GM18511 (cell line): ENCODE data around the gene LOXL1.
"Not testable (repeated sequence)": the region's sequence is repeated elsewhere in the genome, so short reads cannot be mapped to it uniquely, and the experiment has no call there.

ENCODE experiments used
- ATAC-seq: cut with Tn5 transposase; IDR thresholded peaks from one replicate; pipeline ENCODE4 v1.9.1; 2021; ENCODE audit warnings: mild to moderate bottlenecking, moderate library complexity; ENCODE audit not compliant: unreplicated experiment

Gene LOXL1

DNA sequence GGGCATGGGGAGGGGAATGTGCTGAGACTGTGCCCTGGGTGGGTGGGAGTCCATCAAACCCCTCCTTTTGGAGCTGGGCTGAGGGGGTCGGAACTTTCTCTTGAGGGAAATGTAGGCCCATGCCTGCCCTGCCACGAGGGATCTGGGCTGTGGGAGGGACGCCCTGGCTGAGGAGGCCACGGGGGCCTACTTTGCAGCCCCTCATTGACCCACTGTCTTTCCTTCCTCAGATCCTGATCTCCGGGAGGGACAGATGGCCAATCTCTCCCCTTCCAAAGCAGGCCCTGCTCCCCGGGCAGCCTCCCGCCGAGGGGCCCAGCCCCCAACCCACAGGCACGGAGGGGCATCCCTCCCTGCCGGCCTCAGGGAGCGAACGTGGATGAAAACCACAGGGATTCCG, 25.3 kb downstream of the LOXL1 start:
- ATAC-seq = no peak

DNA sequence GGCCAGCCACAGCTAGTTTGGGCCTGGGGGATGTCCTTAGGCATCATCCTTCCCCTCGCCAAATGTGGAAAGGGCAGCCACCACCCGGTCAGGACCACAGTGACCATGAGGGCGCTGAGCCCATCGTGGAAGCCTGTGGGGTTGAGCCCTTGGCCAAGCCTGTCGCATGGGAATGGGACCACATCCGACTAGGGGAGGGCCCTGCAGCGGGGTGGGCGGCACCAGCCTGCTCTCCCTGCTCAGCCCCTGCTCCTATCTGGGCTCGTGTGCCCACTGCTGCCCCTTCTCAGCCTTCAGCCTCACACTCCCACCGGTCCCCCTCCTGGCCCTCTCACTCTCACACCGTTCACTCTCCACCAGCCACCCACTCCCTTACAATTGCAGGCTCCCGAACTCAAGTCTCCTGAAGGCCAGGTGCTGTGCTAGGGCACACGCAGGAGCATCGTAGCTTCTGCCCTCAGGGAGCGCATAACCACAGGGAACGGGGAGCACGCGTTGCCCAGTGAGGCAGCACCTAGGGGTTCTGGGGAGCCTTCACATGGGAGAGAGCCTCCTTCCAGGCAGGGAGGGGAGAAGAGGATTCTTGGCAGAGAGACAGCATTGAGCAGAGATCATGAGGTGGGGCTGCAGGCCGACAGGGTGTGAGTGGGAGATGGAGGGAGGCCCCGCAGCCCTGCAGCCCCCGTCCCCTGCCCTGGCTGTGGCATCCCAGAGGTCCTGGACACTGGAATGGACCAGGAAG, 26.1 kb downstream of the LOXL1 start:
- ATAC-seq = no peak

DNA sequence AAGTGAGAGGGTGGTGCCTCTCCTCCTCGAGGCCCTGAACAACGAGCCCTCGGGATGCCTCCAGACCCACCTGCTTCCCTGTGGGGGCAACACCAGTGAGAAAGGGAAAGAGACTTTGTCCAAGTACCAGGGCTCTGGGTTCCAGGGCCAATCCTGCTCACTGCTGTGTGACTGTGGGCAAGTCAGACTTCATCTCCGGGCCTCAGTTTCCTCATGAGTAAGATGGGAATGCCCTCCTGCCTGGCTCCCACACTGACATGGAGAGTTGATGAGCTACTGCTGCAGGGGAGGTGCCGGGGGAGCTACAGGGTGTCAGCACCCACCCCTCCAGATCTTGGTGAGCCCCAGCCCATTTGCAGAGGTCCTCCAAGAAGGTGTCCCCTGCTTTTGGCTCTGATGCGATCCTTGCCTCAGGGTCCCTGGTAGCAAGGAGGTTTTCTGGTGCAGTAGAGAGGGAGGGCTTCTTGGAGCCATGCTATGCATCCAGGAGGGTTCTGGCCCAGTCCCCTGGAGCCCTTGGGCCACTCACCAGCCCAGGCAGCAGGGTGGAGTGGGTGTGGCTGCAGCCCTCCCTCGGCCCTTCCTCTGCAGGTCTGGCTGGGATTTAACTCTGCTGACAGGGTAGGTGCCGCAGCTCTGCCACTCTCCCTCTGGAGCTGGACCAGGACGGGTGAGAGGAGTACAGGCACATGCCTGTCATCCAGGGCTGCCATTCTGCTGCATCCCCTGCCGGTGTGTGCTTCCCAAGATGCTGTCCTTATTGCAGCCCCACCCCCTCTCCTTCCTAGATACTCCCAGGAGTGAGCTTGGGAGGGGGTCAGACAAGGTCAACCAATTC, 26.9 kb downstream of the LOXL1 start:
- no peak for ATAC-seq

DNA sequence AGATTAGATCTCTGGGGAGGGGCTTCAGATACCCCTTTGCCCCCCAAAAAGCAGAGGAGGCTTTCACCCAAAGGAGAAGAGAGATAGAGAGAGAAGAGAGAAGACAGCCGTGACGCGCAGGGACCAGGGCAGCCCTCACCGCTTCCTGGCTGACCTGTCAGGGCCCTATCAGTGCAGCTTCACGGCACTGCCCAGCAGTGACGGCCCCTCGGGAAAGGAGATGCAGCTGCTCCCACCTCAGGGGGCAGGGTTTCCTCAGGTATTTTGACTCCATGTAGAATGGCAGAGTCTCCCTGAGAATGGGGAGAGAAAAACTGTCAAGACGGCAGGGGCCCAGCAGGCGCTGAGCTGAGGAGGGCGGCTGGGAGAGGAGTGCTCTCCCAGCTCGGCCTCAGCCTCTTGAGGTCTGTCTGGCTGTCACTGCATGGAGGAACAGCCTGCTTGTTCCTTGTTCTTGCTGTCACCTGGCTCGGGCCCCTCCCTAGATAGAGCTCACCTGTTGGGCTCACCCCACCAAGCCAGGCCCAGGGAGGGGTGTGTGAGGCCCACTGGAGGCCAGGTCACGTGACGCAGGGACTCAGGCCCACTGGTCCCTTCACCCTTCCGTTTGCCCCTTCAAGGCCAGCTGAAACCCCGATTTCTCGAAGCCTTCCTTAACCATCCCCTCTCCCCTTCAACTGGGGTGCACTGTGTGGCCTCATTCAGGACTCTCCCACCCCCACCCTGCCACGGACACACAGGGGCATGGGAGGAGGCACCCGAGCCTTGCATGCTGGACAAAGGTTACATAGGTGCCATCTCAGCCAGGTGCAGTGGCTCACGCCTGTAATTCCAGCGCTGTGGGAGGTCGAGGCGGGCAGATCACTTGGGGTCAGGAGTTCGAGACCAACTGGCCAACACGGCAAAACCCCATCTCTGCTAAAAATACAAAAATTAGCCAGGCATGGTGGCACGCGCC, 28.2 kb downstream of the LOXL1 start:
- ATAC-seq = no peak

DNA sequence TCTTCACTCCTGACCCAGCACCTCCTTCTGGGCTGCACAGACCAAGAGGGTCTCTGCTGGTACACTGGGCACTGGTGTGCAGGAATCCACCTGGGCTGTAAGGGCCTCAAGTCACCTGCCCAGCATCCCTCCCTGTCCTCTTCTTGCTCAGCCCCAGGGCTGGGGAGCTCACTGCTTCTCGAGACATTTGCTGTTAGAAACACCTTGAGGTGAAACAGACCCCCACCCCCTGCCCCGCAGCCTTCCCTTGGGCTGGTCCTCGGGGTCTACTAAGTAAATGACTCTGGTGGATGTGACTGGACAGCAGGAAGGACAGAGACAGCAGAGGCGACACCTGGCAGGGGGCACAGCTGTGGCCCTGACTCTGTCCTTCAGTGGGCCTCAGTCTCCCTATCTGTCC, 29.1 kb downstream of the LOXL1 start:
- no peak for ATAC-seq

DNA sequence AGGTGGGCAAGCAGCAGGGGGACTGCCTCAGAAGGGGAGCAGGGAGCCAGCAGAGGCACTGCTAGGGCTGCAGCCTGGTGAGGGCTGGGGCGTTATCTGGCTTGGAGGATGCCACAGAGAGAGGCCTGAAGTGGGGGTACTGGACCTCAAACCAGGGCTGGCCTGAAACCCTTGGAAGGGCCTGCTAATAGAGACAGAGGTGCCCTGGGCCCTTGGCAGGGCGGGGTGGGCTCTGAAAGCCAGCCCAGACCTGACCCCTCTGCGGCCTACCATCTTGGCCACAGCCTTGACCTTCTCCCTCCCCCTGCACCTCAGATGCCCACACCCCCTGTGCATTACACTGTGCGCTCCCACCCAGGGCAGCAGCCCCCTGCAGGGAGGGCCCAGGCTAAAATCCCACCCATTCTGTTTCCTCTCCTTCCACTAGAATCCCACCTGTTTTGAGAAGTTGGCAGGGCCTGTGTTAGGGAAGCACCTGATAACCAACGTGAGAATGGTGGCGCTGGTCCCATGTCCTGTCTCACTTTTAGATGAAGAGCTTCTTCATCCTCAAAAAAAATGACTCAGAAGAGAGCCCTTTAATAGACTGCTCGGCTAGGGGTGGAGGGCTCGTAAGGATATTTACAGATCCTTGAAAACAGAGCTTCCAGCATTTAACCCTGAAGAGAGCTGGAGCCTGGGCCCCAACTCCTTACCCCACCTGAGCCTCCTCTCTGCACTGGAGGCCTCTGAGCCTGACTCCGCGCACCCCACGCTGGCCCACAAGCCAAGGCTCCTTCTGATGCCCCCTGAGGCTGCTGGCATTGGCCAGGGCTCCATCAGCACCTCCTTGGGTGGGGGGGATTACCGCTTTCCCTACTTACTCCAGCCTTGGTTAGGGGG, 29.8 kb downstream of the LOXL1 start:
- no peak for ATAC-seq

DNA sequence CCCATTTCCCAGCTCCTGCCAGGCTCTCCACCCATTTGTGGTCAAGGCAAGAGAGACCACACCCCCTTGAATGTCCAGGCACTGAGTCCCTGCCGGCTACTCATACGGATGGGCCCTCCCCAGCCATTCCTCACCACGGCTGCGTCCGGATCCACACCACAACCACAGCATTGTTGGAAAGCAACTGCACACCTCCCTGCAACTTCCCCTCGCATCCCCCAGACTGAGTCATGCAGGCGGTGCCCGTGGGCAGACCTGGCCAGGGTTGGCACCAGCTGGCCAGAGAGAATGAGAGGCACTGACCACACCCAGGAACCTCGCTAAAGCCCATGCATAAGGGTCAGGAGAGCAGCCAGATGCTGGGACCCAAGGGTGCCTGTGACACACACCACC, 30.5 kb downstream of the LOXL1 start:
- ATAC-seq = no peak

DNA sequence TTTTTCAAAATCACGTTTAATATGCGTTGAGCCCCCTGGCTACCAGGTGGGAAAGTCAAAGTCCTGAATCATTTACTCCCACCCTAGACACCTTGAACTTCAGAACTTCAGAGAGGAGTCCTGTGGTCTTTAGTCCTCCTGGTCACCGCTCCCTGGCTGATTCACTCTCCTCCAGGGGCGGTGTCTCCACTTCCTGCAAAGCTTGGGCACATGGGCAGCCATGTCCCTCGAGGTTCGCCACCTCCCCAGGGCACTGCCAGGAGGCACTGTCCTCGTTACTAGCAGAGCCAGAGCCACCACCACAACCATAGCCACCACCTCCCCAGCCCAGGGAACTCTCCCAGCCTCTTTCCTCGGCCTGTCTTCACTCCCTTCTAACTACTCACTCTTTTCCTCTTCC, 31.0 kb downstream of the LOXL1 start:
- no peak for ATAC-seq

DNA sequence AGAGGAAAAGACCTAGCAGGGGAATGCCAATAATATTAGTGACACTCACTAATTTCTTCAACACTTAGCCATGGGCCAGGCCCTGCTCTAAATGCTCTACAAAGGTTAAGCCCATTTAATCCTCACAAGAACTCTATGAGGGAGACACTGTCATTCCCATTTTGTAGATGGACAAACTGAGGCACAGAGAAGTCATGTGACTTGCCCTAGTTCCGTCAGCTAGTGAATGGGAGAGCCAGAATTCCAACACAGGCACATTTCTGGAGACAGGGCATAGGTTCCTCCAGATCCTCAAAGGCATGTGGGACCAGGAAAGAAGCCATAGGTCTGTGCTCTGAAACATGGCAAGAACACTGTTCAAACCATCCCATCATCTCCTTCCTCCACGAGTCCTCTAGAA, 31.5 kb downstream of the LOXL1 start:
- no peak for ATAC-seq

DNA sequence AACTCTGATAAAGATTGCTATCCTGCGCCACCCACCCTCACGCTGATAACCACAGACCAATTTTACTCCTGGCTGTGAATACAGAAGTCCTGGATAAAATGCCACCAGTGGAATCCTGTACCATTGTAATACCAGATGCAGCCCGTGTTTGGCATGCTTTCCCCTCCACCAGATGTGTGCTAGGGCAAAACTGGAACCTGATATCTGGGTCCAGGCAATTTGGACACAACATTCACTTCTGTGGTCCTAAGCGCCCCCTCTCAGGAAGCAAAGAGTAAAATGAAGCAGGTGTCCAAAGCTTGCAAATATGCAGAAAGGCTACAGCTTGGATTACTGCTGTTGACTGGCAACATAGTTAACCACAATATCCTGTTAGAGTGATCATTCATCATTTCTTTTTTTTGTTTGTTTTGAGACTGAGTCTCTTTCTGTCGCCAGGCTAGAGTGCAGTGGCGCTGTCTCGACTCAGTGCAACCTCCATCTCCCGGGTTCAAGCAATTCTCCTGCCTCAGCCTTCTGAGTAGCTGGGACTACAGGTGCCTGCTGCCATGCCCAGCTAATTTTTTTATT, 32.8 kb downstream of the LOXL1 start:
- ATAC-seq = no peak

DNA sequence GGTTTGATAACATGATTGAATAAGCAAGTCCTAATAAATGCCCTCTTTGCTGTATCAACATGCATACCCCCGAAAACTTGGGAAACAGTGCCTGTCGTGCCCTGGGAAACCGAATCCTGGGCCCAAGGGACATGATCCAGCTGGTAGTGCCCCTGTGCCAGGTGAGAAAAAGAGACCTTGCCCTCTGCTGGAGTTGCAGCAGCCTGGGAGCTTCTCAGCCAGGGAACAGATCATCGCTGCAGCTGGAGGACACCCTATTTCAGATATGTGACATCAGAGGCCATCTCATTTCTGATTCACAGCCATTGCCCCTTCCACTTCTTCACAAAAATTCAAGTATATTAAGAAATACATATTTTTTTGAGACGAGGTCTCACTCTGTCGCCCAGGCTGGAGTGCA, 33.5 kb downstream of the LOXL1 start:
- ATAC-seq = no peak

DNA sequence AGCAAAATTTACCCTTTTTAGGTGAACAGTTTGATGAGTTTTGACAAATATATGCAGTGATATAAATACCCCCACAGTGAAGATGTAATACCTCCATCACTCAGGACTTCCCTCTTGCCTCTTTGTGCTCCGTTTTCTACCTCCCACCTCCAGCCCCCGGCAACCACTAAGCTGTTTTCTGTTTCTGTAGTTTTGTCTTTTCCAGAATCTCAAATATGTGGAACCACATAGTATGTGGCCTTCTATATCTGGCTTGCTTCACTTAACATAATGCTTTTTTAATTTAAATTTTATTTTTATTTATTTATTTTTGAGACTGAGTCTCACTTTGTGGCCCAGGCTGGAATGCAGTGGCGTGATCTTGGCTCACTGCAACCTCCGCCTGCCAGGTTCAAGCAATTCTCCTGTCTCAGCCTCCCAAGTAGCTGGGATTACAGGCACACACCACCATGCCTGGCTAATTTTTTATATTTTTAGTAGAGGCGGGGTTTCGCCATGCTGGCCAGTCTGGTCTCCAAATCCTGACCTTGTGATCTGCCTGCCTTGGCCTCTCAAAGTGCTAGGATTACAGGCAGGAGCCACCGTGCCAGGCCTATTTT, 34.3 kb downstream of the LOXL1 start:
- ATAC-seq = not testable (repeated sequence)

DNA sequence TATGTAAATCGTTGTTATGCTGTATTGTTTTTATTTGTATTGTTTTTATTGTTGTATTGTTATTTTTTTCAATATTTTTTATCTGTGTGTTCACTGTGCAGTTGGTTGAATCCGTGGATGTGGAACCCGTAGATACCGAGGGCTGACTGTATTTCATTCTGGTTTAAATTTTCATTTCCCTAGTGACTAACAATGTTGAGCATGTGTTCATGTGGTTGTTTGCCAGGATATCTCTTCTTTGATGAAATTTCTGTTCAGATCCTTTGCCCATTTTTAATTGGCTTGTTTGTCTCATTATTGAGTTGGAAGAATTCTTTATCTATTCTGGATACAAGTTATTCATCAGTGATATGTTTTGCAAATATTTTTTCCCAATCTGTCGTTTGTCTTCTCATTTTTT, 36.2 kb downstream of the LOXL1 start:
- ATAC-seq = no peak

DNA sequence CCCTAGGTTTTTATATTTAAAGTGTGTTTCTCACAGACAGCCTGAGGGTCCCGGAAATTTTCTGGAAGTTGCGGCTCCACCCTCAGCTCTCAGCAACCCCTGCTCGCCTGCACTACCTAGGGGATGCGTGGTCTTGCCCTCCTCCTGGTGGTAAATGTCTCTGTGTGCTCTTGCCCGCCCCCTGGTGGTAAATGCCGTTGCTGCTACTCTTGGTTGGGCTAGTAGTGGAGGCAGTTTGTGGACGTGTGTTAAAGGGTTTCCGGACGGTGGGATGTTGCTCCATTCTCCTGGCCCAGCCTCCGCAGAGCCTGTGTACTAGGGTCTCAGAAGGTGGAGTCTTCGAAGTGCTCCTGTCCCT, 38.5 kb downstream of the LOXL1 start:
- peak; percentile 55 for ATAC-seq

DNA sequence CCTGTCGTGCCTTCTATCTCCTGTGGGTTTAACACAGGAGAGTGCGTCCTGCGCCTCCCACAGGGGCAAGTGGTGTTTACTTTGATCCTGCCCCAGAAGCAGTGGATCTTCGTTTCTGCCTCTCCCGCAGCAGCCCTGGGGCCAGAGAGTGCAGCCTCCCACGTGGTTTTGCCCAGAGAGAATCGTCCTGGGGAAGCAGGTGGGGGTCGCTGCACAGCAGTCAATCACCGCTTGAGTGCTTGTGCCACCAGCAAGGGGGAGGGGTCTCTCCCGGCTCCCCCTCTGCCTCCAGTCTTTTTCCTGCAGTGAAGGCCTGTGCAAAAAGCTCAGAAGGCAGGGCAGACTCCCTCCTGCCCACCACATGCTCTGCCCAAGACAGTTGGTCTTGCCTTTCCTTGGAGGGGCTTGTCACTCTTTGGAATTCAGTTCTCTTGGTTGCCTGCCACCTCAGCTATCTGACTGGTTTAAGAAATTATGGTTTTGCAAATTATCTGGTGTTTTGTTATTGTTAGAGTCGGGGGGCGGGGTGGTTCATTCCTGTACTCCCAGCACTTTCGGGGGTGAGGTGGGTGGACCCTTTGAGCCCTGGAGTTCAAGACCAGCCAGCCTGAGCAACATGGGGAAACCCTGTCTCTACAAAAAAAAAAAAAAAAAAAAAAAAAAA, 39.0 kb downstream of the LOXL1 start:
- ATAC-seq = peak; percentile 43

DNA sequence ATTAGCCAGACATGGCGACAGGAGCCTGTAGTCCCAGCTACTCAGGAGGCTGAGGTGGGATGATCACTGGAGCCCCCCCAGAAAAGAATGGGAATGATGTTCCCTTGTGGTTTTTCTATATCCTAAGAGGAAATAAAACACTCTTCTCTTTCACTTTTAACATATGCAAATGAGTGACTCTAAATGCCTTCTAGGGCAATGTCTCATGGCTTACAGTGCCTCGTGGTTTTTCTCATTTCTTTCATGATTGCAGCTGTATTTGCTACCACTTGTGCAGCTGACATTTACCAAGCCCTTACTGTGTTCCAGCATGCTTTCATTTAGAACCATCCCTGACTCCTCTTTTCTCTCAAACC, 39.5 kb downstream of the LOXL1 start:
- peak; percentile 61 for ATAC-seq

DNA sequence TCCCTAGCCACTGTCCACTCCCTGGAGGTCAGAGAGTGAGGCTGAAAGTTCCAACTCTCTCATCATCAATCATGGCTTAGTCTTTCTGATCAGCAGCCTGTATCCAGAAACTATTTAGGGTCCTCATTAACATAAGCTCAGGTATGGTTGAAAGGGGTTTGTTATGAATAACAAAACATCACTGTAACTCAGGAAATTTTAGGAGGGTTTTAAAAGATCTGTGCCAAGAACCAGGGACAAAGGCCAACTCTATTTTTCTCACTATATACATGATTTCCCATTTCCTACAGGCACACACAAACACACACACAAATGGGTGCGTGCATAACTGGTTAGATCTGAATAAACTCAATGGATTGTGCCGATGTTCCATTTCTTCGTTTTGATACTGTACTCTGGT, 42.2 kb downstream of the LOXL1 start:
- no peak for ATAC-seq

DNA sequence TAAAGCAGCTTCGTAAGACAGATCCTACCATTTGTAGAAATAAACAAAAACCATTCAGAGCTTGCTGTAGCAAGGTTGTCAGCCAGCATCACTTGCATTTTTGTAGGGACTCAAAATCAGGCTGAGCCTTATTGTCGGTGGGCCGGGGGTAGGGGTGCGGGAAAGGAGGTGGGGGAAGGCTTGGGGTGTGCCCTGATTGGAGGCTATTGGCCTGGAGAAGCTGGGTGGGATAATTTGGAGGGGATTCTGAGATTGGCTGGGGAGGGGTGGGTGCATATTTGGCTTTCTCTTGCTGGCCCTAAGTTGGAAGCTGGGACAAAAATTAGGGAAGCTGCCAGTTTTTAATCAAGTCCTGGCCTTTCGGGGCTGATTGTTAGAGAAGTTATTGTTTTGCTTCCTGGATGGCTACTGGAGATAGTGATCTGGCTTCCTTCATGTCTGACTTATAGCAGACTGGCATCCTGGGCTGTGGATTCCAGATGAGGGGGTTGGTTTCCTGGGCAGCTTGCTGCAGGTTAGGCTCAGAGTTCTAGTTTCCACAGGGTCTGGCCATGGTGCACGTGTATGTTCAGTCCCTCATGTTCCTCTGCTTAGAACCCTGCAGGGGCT, 43.0 kb downstream of the LOXL1 start:
- no peak for ATAC-seq
